Mononuclear cell (primary cell): Measurements from ENCODE around the gene ZNF683. TPM values are rescaled to one million over a fixed set of nuclear protein-coding genes. Genes with fewer than 3 reads are reported as not detected.
"Not testable (repeated sequence)": the region's sequence is repeated elsewhere in the genome, so short reads cannot be mapped to it uniquely, and the experiment has no call there.

Source experiments
- H3K27me3 ChIP-seq: 2 replicates; pipeline ENCODE4 v1.6.0; 2011; ENCODE audit warnings: low read length, control low read depth; ENCODE audit not compliant: insufficient read depth
- H3K4me1 ChIP-seq: 2 replicates; pipeline ENCODE4 v1.5.1; 2011; ENCODE audit warnings: mild to moderate bottlenecking, low read length, control low read depth; ENCODE audit not compliant: insufficient read depth
- H3K4me3 ChIP-seq: 2 replicates; pipeline ENCODE4 v1.5.1; 2011; ENCODE audit warnings: mild to moderate bottlenecking, low read length, moderate library complexity
- H3K9me3 ChIP-seq: 2 replicates; pipeline ENCODE4 v1.5.1; 2011; ENCODE audit warnings: low read depth, mild to moderate bottlenecking, control low read depth, low read length
- total RNA-seq: library from RNA; depleted of rRNA; stranded (reverse); fragments of >200 nt; gene quantifications from one replicate; pipeline ENCODE4 v1.2.3, GENCODE V29; 2012

The ZNF683 gene
- total RNA-seq, 1 donor, result 1.8 TPM

DNA sequence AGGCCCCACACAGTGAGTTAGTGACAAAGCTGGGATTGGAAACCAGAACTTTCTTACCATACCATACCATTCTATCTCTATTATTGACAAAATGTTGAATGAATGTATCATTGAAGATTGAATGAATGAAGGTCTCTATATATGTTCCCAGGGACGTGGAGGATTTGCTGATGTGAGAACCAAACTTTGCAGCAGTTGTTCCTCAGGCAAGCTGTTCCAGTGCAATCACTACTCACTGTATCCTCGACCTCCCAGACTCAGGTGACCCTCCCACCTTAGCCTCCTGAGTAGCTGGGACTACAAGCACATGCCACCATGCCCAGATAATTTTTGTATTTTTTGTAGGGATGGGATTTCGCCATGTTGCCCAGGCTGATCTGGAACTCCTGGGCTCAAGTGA is 26.5 kb upstream of the ZNF683 start:
- no peaks in the 10 kb centered on the region for H3K9me3 ChIP-seq
- H3K4me3 ChIP-seq, result no peak overlapping the region
- H3K27me3 ChIP-seq, result peaks cover 6% of the 10 kb centered on the region
- H3K4me1 ChIP-seq, result no peaks in the 10 kb centered on the region

DNA sequence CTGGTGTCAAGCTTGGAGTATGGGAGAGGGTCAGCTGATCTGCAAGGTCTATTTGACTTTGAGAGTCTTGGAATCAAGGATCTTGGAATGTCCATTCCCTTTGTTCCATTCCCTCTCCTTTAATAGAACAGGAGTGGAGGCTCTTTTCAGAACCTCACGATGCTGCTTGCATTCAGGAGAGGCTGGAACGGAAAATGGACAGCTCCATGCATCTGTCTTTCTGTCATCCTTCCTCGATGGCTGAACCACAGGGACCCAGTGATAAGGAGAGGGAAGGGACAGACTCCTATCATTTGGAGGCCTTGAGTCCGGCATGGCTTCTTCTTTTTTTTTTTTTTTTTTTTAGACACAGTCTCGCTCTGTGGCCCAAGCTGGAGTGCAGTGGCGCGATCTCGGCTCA is 23.2 kb upstream of the ZNF683 start:
- Histone ChIP-seq H3K27me3 (no peaks in the 10 kb centered on the region), H3K4me3 (no peak overlapping the region), H3K9me3 (no peaks in the 10 kb centered on the region), H3K4me1 (no peaks in the 10 kb centered on the region)

DNA sequence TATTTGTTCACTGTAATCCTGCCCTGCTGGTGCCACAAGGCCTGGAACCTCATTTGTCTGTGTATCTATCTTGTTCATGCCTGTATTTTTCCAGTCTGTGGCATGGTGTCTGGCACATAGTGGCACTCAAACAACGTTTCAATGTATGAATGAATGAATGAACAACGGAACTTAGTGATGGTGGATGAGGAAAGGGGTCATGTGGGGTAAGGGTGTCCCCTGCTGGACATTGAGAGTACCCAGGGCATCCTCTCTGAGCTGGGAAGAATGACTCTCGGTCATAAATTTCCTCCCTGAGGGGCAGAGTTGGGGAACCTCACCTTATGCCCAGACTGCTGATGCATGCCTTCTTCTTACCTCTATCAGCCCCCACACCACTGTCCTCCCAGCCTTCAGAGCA is 18.9 kb upstream of the ZNF683 start:
- H3K4me1 ChIP-seq, result no peaks in the 10 kb centered on the region
- no peaks in the 10 kb centered on the region for H3K9me3 ChIP-seq
- no peak overlapping the region for H3K4me3 ChIP-seq
- no peaks in the 10 kb centered on the region for H3K27me3 ChIP-seq

DNA sequence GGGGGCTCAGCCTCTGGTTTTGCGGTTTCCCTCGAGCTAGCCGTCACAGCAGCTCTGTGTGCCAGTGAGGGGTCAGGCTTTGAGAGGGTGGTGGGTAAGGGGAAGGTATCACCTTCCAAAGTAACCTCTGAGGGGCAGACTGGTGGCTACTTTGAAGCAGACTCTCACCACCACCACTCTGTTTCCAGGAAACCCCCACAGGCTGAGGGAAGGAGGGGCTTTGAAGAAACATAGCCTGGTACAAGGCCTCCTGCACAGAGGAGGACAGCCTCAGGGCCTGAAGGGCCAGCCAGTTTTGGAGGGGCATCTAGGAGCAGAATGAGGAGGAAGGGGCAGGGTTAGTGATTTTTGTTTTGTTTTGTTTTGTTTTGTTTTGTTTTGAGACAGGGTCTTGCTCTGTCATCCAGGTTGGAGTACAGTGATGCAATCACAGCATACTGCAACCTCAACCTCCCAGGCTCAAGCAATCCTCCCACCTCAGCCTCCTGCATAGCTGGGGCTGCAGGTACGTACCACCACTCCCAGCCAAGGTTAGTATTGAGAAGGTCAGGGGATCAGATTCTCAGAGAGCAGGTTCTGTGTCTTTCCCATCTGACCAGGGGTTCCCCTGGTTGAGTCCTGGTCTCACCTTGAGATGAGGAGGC is 17.2 kb upstream of the ZNF683 start:
- Histone ChIP-seq H3K4me1 (peaks cover 15% of the 10 kb centered on the region), H3K27me3 (no peaks in the 10 kb centered on the region), H3K9me3 (no peaks in the 10 kb centered on the region), H3K4me3 (no peak overlapping the region)

DNA sequence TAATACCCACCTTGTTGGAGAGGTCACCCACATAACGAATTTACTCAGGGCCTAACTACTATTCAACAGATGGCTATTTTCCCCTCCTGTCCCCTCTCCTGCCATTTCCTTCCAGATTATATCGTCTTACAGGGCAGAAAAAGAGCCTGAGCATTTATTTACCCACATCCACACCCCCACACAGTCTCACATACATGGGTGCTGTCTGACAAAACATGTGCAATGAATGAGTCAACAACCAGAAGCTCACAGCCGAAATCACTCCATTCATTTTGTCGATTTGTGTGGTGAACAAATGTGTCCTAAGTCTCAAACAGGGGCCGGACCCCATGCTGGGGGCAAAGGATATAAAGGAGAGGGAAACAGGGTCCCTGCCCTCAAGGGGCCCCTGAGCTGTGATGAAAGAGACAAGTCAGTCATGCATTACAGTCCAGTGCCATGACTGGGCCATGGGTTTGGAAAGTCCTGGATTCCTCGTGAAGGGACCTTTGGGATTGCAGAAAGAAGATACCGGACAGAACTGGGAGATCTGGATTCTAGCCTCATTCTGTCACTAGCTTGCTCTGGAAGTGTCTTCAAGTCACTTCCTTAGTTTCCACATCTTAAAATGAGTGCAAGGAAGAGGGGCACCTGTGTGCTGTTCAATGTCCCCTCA is 16.4 kb upstream of the ZNF683 start:
- Histone ChIP-seq H3K27me3 (no peaks in the 10 kb centered on the region), H3K4me3 (no peak overlapping the region), H3K9me3 (no peaks in the 10 kb centered on the region), H3K4me1 (peaks cover 21% of the 10 kb centered on the region)

DNA sequence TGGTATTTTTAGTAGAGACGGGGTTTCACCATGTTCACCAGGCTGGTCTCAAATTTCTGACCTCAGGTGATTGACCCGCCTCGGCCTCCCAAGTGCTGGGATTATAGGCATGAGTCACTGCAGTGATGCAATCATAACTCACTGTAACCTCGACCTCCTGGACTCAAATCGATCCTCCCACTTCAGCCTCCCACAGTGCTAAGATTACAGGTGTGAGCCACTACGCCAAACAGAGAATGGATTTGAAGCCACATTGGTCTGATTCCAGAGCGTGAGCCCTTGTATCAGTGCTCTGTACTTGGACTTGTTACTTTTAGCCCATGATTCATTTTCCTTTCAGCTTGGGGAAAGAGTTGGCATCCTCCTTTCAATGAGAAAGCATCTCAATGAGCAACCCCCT is 14.9 kb upstream of the ZNF683 start:
- Histone ChIP-seq H3K27me3 (no peaks in the 10 kb centered on the region), H3K4me3 (no peak overlapping the region), H3K9me3 (no peaks in the 10 kb centered on the region), H3K4me1 (peaks cover 26% of the 10 kb centered on the region)

DNA sequence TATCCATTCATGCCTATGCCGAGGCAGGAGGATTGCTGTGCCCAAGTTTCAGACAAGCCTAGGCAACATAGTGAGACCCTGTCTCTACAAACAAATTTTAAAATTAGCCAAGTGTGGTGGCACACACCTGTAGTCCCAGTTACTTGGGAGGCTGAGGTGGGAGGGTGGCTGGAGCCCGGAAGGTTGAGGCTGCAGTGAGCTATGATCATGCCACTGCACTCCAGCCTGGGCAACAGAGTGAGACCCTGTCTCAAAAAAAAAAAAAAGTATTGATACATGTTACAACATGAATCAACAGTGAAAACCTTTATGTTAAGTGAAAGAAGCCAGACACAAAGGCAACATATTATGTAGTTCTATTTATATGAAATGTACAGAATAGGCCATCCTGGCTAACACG is 12.5 kb upstream of the ZNF683 start:
- not testable (repeated sequence) for H3K9me3 ChIP-seq, H3K4me3 ChIP-seq, H3K27me3 ChIP-seq
- peaks cover 26% of the 10 kb centered on the region for H3K4me1 ChIP-seq

DNA sequence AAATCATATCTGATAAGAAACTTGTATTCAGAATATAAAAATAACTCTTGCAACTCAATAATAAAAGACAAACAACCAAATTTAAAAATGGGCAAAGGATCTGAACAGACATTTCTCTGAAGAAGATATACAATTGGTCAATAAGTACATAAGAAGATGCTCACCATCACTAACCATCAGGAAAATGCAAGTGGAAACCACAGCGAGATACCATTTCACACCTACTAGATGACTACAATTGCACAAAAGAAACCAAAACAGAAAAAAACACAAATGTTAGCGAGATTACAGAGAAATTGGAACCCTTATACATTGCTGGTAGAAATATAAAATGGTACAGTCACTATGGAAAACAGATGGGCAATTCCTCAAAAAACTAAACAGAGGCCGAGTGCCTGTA is 11.5 kb upstream of the ZNF683 start:
- Histone ChIP-seq H3K4me1 (peaks cover 33% of the 10 kb centered on the region), H3K9me3 (no peaks in the 10 kb centered on the region)

DNA sequence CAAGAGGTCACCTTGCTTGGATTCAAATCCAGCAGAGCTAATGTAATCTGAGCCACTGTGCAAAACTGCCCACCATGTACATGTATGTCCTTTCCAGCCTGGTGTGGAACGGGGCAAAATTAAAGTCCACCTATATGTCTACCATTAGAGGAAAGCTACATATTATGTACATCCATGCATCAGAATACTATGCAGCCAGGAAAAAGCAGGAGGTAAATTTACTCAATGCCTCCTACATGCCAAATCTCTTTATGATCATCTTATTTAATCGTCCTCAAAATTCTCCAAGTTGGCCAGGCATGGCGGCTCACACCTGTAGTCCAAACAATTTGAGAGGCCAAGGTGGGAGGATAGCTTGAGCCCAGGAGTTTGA is 6.3 kb upstream of the ZNF683 start:
- Histone ChIP-seq H3K9me3 (no peaks in the 10 kb centered on the region), H3K27me3 (no peaks in the 10 kb centered on the region), H3K4me3 (no peak overlapping the region), H3K4me1 (peaks cover 62% of the 10 kb centered on the region)

More for the DNA sequence above, 11.5 kb upstream of the ZNF683 start:
- Histone ChIP-seq H3K4me3 (no peak overlapping the region), H3K27me3 (no peaks in the 10 kb centered on the region)

DNA sequence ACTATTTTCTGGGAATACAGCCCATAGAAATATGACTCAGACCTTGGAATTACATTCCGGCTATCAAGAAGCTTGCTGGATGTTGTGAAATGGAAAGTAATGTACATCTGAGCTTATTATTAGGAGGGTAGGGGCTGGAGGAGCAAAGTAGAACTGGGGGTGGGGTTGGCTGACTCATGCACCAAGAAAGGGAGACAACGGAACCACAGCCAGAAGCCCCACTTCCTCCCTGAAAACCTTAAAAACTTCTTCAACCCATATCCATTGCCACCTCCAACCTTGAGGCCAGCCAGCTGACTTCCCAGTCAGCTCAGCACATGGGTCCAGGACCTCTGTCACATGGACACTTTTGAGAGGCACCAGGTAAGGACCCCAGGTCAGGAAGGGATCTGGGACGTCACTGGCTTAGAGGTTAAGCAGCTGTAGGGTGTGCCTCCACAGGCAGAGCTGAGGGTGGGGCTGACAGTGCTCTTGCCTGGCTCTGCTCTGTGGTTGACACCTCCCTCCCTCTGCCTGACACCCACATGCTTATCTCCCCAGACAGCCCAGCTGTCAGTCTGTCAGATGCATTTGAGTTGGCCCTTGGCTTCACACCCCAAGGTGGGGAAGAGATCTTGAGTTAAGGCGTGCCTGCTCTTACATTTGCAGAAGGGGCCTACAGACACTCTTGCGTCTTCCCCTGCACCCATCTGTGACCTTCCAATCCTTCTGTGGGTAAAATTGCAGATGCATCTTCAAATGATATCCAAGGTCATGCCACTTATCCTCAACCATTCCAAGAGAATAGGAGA is 5.7 kb upstream of the ZNF683 start:
- Histone ChIP-seq H3K4me1 (peaks cover 63% of the 10 kb centered on the region), H3K4me3 (no peak overlapping the region), H3K9me3 (no peaks in the 10 kb centered on the region), H3K27me3 (no peaks in the 10 kb centered on the region)

DNA sequence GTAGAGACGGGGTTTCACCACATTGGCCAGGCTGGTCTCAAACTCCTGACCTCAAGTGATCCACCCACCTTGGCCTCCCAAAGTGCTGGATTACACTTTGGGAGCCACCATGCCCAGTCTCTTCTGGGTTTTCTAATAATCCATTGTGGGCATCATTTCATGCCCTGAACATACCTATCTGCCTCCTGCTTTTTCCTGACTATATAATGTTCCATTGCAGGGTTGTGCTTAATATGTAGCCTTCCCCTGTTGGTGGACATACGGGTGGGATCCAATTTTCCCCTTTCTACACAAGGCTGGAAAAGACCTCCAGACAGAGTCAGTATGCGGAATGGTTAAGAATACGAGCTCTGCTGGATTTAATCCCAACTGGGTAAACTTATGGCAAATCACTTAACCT is 3.5 kb upstream of the ZNF683 start:
- H3K9me3 ChIP-seq, result no peaks in the 10 kb centered on the region
- H3K4me3 ChIP-seq, result no peak overlapping the region
- H3K4me1 ChIP-seq, result peaks cover 85% of the 10 kb centered on the region
- no peaks in the 10 kb centered on the region for H3K27me3 ChIP-seq

DNA sequence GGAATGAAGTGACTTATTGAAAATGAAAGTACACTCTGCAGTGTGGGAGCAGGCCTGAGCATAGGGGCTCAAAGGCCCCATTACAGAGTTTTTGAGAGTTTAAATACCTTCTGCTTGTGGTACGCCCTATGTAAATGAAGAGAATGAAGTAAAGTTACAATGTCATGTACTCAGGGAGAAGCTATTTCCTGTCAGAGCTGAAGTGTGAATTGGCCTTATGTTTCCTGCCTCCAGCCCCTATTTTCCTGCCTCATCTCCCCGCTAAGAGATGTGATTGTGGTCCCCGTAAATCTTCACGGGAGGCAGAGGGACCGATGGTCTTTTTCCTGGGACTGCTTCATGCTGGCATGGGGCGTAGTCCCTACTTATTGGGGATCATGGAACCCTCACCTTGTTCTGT is 2.5 kb upstream of the ZNF683 start:
- Histone ChIP-seq H3K4me1 (peaks cover 95% of the 10 kb centered on the region), H3K4me3 (no peak overlapping the region)

DNA sequence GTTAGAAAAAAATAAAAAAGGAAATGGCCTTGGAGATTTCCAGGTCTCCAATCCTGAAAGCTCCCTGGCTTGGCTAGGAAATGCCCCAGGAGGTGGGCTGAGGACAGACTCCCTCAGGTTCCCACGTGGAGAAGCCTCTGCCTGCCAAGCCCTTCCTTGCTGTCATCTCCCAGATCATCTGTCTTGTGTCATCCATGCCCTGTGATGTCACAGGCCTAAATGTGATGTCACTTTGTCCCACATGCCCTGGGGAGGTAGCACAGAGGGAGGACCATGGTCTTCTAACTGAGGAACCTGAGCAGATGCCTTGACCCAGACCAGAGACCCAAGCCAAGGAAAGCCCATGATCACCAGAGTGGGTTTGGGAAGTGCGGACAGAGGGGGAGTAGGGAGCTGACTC is 1.8 kb upstream of the ZNF683 start:
- H3K9me3 ChIP-seq, H3K4me3 ChIP-seq, H3K27me3 ChIP-seq: not testable (repeated sequence)

More for the DNA sequence above, 2.5 kb upstream of the ZNF683 start:
- no peaks in the 10 kb centered on the region for H3K9me3 ChIP-seq
- H3K27me3 ChIP-seq, result no peaks in the 10 kb centered on the region

DNA sequence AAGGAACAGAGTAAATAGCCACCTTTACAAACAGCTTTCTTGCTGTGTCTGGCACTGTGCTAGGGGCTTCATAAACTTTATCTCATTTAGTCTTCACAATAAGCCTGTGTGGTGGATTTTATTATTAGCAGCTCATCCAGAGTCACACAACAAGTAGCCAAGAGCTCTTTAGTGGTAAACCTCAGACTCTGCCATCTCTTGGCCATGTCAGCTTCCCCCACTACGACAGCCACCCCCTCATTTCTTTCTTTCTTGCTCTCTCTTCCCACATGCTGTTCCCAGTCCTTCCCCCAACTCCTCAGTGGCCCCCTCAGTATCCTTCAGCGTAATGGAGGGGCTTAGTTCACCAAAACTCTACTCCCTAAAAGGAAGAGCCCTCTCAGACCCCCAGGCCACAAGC is 1.2 kb upstream of the ZNF683 start:
- no peaks in the 10 kb centered on the region for H3K27me3 ChIP-seq
- H3K9me3 ChIP-seq, result no peaks in the 10 kb centered on the region
- H3K4me1 ChIP-seq, result peaks cover 91% of the 10 kb centered on the region
- no peak overlapping the region for H3K4me3 ChIP-seq

More for the DNA sequence above, 1.8 kb upstream of the ZNF683 start:
- peaks cover 97% of the 10 kb centered on the region for H3K4me1 ChIP-seq

DNA sequence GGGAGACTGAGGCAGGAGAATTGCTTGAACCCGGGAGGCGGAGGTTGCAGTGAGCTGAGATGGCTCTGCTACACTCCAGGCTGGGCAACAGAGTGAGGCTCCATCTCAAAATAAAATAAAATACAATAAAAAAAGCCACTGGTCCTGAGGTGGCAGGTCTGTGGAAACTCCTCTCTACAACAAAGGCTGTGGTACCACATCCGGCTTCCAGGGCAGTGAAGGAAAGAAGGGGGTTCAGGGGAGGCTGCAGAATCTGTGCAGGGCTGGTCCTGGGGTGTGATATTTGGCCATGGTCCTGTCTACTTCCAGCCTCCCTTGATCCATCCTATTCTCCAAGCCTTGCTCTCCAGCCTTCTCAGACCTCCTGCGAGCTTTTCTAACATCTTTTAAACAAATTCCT is 731 bp upstream of the ZNF683 start:
- Histone ChIP-seq H3K9me3 (no peaks in the 10 kb centered on the region), H3K4me1 (peaks cover 86% of the 10 kb centered on the region), H3K27me3 (no peaks in the 10 kb centered on the region), H3K4me3 (no peak overlapping the region)
